Kasumi-1 (cell line): ENCODE measurements around the gene LMBRD2.
A peak's percentile ranks its signal among the peaks of the same experiment; 100 is the strongest.
"Not testable (repeated sequence)": the region's sequence is repeated elsewhere in the genome, so short reads cannot be mapped to it uniquely, and the experiment has no call there.

ENCODE experiments used
- DNase-seq, 2 experiments: peaks; one replicate each; lab custom pipeline; 2025; lab: John Stamatoyannopoulos, UW

LMBRD2 gene

DNA sequence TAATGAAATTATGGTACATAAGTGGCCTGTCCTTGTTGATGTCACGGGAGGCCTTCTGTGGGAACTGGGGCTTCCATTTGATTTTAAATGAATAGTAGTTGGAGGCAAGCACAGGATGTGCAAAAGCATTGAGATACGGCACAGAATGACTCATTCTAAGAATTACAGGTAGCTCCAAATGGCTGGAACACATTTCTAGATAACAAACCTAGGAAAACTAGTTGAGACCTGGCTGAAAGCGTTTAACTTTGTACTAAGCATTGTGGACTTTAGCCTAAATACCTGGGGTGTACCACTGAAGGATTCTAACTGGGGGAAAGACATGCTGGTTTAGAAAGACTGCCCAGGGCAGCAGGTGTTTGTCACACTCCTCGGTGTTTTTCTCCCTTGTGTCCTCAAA is 9.7 kb upstream of the LMBRD2 start:
- DNase-seq = no peak

- no peak for DNase-seq
Observed at GRCh38 chr5:36160617-36161016, 8.9 kb upstream of the LMBRD2 start.

GRCh38 chr5:36158144-36158543 is 6.5 kb upstream of the LMBRD2 start:
- peak; percentile 87 to 91 for DNase-seq

GRCh38 chr5:36156619-36157018 is 4.9 kb upstream of the LMBRD2 start:
- no peak for DNase-seq

GRCh38 chr5:36156121-36156601 is 4.5 kb upstream of the LMBRD2 start:
- no peak for DNase-seq

DNA sequence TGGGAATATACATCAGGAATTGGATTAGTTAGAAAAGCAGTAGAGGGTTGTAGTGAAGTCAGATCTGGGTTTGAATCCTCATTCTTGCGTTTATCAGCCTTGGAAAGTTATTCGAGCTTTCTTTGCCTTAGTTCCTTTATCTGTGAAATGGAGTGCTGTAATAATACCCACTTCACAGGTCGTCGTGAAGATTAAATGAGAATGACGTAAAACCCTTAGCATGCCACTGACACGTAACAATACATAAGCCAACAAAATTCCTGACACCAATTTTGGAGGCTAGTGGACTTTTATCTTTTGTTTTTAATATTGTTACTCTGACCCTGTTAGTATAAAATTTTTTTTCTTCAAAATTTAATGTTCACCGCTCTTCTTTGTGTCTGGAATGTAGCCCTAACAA is 3.6 kb upstream of the LMBRD2 start:
- no peak for DNase-seq

DNA sequence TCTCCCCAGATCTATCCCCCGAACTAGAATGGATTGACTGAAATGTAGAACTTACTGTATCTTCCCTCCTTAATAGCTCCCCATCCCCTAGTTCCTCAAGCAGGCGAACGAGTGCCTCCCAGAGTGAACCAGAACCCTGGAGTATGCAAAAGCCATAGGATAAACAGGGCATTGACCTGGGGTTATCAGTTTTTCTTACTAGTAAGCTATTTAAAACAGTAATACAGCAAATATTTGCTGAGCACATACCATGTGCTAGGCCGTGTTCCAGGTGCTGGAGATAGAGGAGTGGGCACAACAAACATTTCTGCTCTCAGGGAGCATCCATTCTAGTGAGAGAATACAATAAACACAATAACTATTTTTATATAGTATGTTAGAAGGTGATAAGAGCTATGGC is 2.0 kb upstream of the LMBRD2 start:
- DNase-seq = no peak

GRCh38 chr5:36153298-36153677 is 1.6 kb upstream of the LMBRD2 start:
- no peak for DNase-seq

DNA sequence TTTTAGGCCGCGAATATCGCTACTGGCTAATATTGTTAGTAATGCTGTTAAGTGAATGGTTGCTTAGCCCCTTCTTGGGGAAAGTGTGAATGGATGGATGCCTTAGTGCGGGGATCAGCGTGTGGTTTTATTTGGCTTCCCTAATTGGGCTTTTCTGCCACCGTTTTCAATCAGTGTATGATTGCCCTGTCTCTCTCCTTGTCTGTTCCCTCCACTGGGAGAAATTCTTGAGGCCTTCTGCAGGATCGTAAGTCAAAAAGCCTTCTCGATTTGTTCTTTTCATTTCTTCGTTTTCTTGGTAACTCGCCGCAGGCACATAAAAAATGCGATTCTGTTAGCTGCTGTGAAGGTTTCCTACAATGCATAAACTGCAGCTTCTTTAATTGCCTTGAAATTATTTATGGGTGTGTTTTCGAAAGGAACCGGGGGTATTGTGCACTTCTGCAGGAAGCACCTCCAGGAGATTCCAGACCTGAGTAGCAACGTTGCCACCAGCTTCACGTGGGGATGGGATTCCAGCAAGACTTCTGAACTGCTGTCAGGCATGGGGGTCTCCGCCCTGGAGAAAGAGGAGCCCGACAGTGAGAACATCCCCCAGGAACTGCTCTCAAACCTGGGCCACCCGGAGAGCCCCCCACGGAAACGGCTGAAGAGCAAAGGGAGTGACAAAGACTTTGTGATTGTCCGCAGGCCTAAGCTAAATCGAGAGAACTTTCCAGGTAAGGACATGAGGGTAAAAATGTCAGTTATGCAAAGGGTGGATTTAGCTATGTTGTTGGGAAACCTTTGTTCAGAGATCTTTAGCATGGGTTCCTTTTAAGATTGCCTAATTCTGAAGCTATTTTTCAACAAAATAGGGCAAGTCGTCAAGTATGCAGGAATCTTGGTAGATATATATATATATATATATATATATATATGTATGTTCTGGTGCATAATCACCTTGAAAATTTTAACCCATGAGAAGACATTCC is 924 bp upstream of the LMBRD2 start:
- DNase-seq = peak in 1 of 2 experiments; percentile 40

- DNase-seq = peak; percentile 67 to 72
Observed at GRCh38 chr5:36150676-36151433, 832 bp downstream of the LMBRD2 start.

- DNase-seq = no peak
Observed at GRCh38 chr5:36147681-36148080, 4.0 kb downstream of the LMBRD2 start.

GRCh38 chr5:36146390-36146789 is 5.3 kb downstream of the LMBRD2 start:
- DNase-seq = no peak

DNA sequence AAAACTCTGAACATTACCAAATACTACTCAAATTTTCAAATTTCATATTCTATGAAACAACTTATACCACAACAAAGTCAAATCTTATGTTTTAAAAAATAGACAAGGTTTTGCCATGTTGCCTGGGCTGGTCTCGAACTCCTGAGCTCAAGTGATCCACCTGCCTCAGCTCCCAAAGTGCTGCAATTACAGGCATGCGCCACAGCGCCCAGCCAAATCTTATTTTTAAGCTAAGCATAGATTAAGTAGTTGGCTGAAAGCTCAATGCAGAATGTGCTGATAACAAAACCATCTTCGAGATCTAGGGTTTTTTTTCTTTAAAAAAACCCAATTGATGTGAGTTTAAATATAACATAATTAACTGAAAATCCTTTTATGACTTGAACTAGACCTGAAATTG is 6.4 kb downstream of the LMBRD2 start:
- no peak for DNase-seq

DNA sequence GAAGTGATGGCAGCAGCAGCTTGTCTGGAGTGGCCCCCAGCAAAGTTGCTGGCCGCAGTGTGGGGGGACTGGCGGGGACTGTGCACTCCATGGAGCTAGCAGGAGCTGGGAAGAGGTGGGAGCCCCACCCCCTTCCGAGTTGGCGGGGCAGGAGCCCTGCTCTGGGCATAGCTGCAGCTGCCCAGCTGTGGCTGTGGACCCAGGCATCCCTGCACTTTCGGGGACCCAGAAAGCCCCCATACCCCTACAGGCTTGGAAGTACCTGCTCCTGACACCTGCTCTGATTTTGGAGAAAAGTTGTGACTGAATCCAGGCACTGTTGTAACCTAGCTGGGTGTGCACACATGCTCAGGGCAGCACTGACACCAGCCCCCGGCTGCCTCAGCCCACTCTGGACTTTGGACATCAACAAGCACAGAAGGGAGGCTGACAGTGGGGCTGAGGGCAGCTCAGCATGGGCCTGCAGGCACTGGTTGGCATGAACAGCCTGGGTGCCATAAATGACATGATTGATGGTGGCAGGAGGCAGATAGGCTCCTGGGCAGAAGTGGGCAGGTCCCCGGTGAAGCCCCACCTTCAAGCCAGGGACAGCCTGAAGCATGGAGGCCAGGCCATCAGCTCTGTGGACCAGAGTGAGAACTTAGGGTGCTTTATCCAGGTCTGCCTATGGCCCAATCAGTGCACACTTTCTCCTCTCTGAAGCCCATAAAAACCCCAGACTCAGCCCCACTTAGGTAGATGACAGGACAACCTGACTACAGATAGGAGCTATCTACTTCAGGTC is 12.6 kb downstream of the LMBRD2 start:
- no peak for DNase-seq

- DNase-seq = no peak
Observed at GRCh38 chr5:36136581-36136980, 15.1 kb downstream of the LMBRD2 start.

DNA sequence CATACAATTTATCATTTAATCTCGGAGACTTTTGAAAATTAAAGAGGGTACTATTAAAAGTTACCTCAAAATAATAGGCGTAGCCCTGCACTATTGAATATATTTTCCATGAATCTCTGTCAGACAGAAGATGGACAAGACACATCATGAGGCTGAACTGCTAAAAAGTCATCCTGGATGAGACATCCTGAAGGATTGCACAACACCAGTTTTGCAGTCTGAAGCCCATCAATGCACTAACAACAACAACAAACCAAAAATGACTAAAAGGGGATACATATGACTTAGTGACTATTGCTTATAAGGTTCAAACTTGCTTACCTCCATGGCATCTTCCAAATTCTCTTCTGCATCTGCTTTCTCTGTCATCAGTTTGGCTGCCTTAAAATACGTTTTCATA is 15.7 kb downstream of the LMBRD2 start:
- DNase-seq = no peak

- not testable (repeated sequence) for DNase-seq
Observed at GRCh38 chr5:36133009-36133408, 18.7 kb downstream of the LMBRD2 start.

DNA sequence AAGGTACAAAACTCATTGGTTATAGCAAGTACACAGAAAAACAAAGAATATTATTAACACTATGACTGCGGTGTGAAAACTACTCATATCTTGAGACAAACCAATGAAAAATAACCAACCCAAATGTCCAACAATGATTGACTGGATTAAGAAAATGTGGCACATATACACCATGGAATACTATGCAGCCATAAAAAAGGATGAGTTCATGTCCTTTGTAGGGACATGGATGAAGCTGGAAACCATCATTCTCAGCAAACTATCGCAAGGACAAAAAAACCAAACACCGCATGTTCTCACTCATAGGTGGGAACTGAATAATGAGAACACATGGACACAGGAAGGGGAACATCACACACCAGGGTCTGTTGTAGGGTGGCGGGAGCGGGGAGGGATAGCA is 22.0 kb downstream of the LMBRD2 start:
- DNase-seq = not testable (repeated sequence)

GRCh38 chr5:36128795-36129194 is 22.9 kb downstream of the LMBRD2 start:
- DNase-seq = no peak

DNA sequence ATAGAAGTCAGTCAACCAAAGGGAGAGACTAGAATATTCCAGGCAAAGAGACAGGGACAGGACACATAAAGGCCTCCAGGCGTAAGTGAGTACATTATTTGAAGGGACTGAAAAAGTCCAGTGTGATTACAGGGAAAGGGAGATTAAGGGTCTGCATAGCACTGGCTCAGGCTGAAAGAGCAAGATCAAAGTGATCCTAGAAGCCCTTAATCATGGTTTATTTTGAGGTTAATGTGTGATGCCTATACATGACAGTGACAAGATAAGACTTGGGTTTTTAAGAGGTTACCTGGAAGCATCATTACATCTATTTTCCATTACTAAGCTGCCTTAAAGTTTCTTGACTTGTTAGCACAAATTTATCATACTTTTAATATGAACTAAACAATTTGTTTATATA is 25.8 kb downstream of the LMBRD2 start:
- no peak for DNase-seq

DNA sequence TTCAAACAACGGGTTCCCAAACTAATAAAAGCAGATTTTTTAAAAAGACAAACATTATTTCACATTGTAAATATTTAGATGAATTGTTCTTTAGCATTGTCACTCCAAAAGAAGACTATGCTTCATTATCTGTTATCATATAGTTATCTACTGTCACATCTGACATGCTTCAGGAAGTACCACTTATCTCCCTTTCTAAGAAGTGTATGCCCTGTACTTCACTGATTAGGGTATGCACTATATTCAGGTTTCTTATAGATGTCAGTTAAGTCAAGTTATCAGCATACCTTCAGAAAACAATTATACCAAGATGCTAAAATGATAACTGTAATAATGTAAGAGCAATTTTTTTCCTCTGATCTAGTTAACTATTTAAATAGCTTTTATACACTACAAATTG is 40.4 kb downstream of the LMBRD2 start:
- no peak for DNase-seq
